PFSK-1 (cell line): ENCODE results near the gene MRPS18A.

Experiments
- FOXP2 ChIP-seq: optimal IDR thresholded peaks from 2 replicates; pipeline ENCODE3; 2011; ENCODE audit warnings: borderline replicate concordance, control low read depth, inconsistent platforms; ENCODE audit not compliant: insufficient read depth; ENCODE audit errors: extremely low read length, extremely low read depth
- POLR2AphosphoS5 ChIP-seq: IDR thresholded peaks from 2 replicates; pipeline ENCODE4 v1.6.1; 2012; ENCODE audit warnings: low read depth, mild to moderate bottlenecking, control low read depth, low read length, moderate library complexity
- REST ChIP-seq, 2 experiments: IDR thresholded peaks; 2 replicates each; pipeline versions ENCODE4 v1.6.1 to v1.8.0; 2011 to 2012; ENCODE audit warnings: low read depth in 2 of 2, low read length in 2 of 2, control low read depth in 1 of 2, inconsistent platforms in 1 of 2, mild to moderate bottlenecking in 1 of 2, moderate library complexity in 1 of 2; ENCODE audit not compliant: insufficient read depth in 1 of 2
- SIN3A ChIP-seq: IDR thresholded peaks from 2 replicates; pipeline ENCODE4 v1.6.1; 2012; ENCODE audit warnings: mild to moderate bottlenecking, low read length, moderate library complexity, borderline replicate concordance; ENCODE audit not compliant: insufficient read depth
- TAF1 ChIP-seq: IDR thresholded peaks from 2 replicates; pipeline ENCODE4 v1.6.1; 2012; ENCODE audit warnings: low read length, control low read depth, borderline replicate concordance; ENCODE audit not compliant: insufficient read depth

MRPS18A gene

DNA sequence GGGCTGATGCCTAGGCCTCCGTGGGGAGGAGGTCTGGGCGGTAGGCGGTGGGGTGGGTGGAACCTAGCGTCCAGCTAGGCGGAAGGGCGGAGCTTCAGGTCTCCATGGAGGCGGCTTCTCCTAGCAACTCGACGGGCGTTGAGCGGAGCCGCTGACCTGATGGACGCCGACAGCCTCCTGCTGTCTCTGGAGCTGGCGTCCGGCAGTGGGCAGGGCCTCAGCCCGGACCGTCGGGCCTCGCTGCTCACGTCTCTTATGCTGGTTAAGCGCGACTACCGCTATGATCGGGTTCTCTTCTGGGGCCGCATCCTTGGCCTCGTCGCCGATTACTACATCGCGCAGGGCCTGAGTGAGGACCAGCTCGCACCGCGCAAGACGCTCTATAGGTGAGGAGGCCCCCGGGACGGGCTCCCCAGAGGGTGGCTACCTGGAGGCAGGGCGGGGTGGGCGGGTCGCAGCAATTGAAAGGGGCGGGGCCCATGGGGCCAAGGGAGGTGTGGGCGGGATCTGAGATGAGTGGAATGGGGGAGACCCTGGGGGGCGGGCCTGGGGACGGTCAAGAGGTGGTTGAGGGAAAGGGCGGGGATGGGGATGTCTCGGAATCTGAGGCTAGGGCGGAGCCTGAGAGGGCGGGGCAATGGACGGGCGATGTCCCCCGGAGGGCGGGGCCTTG, 42.5 kb downstream of the MRPS18A start, which contains the start of gene RSPH9:
TSS of gene RSPH9 (plus strand) at position 97 of the 673 bp plus-strand sequence. CDS start at position 160, 63 bp downstream.
- no peak for TF ChIP-seq SIN3A
- no peak for TF ChIP-seq TAF1
- TF ChIP-seq REST (IDR thresholded peaks at IDR 0.05; ENCODE audit: insufficient read depth in 1 of 2, low read depth in 2 of 2, low read length in 2 of 2) = no peak
- no peak for TF ChIP-seq FOXP2
- TF ChIP-seq POLR2AphosphoS5 = no peak

DNA sequence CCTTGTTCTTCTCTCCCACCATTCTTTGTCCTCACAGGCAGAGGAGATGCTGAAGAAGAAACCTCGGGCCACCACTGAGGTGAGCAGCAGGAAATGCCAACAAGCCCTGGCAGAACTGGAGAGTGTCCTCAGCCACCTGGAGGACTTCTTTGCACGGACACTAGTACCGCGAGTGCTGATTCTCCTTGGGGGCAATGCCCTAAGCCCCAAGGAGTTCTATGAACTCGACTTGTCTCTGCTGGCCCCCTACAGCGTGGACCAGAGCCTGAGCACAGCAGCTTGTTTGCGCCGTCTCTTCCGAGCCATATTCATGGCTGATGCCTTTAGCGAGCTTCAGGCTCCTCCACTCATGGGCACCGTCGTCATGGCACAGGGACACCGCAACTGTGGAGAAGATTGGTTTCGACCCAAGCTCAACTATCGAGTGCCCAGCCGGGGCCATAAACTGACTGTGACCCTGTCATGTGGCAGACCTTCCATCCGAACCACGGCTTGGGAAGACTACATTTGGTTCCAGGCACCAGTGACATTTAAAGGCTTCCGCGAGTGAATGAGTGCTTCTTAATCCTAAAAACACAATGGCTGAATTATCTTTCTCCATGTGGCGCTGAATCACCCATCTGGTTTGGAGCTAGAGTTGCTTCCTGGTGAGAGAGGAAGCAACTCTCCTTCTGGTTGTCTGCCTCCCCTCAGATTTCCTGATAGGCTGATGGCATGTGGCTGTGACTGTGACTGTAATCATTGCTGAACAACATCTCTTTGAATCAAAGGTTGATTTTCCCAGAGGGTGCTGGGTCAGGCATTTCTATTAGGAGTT, 47.4 kb downstream of the MRPS18A start:
- TF ChIP-seq SIN3A (no peak), POLR2AphosphoS5 (no peak), FOXP2 (no peak), REST (IDR thresholded peaks at IDR 0.05; ENCODE audit: insufficient read depth in 1 of 2, low read depth in 2 of 2, low read length in 2 of 2) (no peak), TAF1 (no peak)

- no peak for TF ChIP-seq FOXP2
These were observed 51.3 kb downstream of the MRPS18A start for GRCh38 chr6:43636308-43636659.

GRCh38 chr6:43635387-43636307, 51.9 kb downstream of the MRPS18A start, which contains the start of gene MAD2L1BP:
Gene MAD2L1BP, plus strand, starts transcription at chr6:43635840. Its CDS starts 36 bp downstream, at chr6:43635876.
- TF ChIP-seq REST (IDR thresholded peaks at IDR 0.05; ENCODE audit: insufficient read depth in 1 of 2, low read depth in 2 of 2, low read length in 2 of 2) = peak; percentile 86 to 94
- TF ChIP-seq SIN3A = peak; percentile 87; the same call in 1 of the 2 replicates
- peak; percentile 89; the same call in 1 of the 2 replicates for TF ChIP-seq TAF1
- TF ChIP-seq FOXP2 = peak; percentile 69
- TF ChIP-seq POLR2AphosphoS5 = peak; percentile 99

DNA sequence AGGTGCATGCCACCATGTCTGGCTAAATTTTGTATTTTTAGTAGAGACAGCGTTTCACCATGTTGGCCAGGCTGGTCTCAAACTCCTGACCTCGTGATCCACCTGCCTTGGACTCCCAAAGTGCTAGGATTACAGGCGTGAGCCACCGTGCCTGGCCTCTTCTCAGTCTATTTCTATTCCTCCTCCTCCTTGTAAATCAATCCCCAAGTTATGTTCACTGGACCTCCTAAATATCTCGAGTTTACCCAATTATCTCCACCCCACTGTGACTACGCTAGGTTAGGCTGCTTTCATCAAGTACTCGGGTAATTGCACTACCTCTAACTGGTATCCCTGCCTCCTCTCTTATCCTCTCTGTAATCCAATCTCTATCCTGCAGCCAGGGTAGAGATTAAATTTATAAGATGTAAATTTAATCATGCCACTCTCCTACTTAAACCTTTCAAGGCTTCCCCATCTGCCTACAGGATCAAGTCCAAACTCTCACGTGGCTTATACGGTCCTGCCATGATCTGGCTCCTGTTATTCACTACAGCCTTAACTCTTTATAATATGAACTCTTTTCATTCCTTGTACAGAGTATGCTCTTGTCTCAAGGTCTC, 52.8 kb downstream of the MRPS18A start:
- TF ChIP-seq REST (IDR thresholded peaks at IDR 0.05; ENCODE audit: insufficient read depth in 1 of 2, low read depth in 2 of 2, low read length in 2 of 2) (no peak), POLR2AphosphoS5 (no peak), FOXP2 (no peak), SIN3A (no peak), TAF1 (no peak)
